ENCODE results near the gene IREB2. TPM values are rescaled to one million over a fixed set of nuclear protein-coding genes. Genes with fewer than 3 reads are reported as not detected.

IREB2 gene
- total RNA-seq, 4 donors from 2014 or later: 17.2 to 35.3 (median 25.1) TPM

- Histone ChIP-seq H3K27me3 (peaks cover 0 to 12% (median 0%) of the 10 kb centered on the region in 4 donors), H3K27ac (no peak overlapping the region)
- DNase-seq: no peak
These were observed 17.8 kb upstream of the IREB2 start for GRCh38 chr15:78420220-78420619.

DNA sequence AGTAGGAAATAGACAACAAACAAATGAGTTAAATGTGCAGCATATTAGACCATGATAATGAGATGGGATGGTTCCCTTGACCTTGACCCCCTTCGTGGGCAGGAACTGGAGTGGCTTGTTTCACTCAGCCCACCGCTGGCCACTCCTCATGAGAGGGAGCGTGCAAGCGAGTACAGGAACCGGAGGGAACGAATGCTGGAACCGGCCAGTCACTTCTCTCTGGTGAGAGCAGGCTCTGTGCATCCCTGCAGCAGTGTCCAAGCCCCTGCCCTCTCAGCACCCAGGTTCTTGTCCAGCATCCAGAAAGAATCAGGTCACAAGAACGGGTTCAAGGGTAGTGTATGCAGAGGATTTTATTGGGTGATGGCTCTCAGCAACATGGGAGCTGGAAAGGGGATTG lies 17.2 kb upstream of the IREB2 start:
- TF ChIP-seq POLR2A (IDR thresholded peaks at IDR 0.05): no peak
- no peak for DNase-seq
- Histone ChIP-seq H3K9me3 (no peaks in the 10 kb centered on the region), H3K4me1 (no peaks in the 10 kb centered on the region), H3K36me3 (no peaks in the 10 kb centered on the region), H3K27me3 (peaks cover 0 to 15% (median 0%) of the 10 kb centered on the region in 4 donors), H3K4me3 (no peak overlapping the region), H3K27ac (no peak overlapping the region)
- WGBS, 2 donors: 50 to 66% methylated on average over 2 to 7 of the region's 8 CpGs
- intact Hi-C loops (cut with DNase I): no loop called here

More at GRCh38 chr15:78420220-78420619, 17.8 kb upstream of the IREB2 start:
- 72 to 78% methylated on average over 3 to 4 of the region's 4 CpGs for whole genome bisulfite sequencing, 2 donors
- Histone ChIP-seq H3K4me3 (no peak overlapping the region), H3K4me1 (no peaks in the 10 kb centered on the region), H3K36me3 (no peaks in the 10 kb centered on the region), H3K9me3 (no peaks in the 10 kb centered on the region)
- TF ChIP-seq CTCF (IDR thresholded peaks at IDR 0.05): no peak
- no peak for TF ChIP-seq POLR2A (IDR thresholded peaks at IDR 0.05)
- intact Hi-C loops (cut with DNase I): no loop called here

DNA sequence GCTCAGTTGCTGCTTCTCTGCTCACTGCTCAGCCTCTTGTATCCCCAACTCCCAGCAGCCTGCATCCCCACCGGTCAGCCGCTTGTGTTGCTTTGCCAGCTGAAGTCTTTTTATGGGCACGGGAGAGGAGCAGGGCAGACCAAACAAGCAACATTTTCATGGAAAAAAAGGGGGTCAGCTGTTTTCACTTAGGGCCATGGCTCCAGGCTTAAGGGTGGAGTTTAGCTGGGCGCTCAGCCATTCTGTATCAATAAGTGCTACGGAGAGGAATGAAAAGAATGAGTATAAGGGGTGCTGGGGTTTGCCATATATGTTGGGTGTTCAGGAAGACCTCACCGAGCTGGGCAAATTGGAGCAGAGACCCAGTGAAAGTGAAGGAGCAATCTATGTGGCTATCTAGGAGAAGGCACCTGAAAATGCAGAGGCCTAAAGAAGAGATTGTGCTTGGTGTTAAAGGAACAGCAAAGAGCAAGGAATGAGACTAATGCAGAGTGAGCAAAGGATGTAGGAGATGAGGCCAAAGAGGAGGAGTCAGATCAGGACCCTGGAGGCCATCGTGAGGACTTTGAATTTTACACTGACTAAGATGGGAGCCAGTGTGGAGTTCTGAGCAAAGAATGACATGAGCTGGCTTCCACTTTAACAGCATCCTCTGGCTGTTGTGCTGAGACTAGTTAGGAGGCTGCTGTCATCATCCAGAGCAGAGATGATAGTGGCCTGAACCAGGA lies 16.6 kb upstream of the IREB2 start:
- H3K27ac ChIP-seq: no peak overlapping the region
- H3K36me3 ChIP-seq: no peaks in the 10 kb centered on the region
- intact Hi-C loops (cut with DNase I): no loop called here
- H3K4me3 ChIP-seq: no peak overlapping the region
- TF ChIP-seq POLR2A (IDR thresholded peaks at IDR 0.05) (no peak), CTCF (IDR thresholded peaks at IDR 0.05) (no peak)
- 54 to 55% methylated on average over 4 to 6 of the region's 7 CpGs for WGBS, 2 donors
- no peak for DNase-seq
- H3K27me3 ChIP-seq: peaks cover 0 to 22% (median 0%) of the 10 kb centered on the region in 4 donors
- no peaks in the 10 kb centered on the region for H3K4me1 ChIP-seq
- no peaks in the 10 kb centered on the region for H3K9me3 ChIP-seq

DNA sequence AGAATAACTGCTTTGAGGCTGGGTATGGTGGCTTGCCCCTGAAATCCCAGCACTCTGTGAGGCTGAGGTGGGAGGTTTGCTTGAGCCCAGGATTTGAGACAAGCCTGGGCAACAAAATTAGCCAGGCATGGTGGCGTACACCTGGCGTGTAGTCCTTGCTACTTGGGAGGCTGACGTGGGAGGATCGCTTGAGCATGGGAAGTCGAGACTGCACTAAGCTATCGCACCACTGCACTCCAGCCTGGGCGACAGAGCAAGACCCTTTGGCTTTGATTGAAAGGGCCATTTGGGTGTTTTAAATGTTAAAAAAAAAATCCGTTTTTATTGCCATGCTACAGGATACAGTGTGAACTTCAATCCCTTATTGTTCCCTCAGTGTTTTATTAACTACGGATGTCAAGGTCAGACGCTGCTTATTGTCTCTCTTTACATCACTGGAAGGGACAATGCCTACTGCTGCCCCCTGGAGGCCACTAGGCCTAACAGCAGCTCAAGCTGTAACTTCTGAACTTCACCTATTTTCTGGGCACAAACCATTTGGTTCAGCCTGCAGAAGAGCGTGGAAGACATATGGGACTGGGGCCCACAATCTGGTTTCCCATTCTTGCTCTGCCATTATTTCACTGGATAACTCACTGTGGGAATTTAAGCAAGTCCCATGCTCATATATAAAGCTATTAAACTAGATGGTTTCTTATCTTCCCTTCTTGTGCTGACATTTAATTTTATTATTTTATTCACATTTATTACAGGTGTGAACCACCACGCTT lies 15.3 kb upstream of the IREB2 start:
- TF ChIP-seq CTCF (IDR thresholded peaks at IDR 0.05) (peak; percentile 54 to 90 (median 80)), POLR2A (IDR thresholded peaks at IDR 0.05) (no peak)
- 44 to 53% methylated on average over 12 of the region's 12 CpGs for WGBS, 2 donors
- no peaks in the 10 kb centered on the region for H3K9me3 ChIP-seq
- peaks cover 0 to 31% (median 0%) of the 10 kb centered on the region in 4 donors for H3K27me3 ChIP-seq
- H3K27ac ChIP-seq: no peak overlapping the region
- H3K4me3 ChIP-seq: no peak overlapping the region
- no peaks in the 10 kb centered on the region for H3K36me3 ChIP-seq
- intact Hi-C loops (cut with DNase I): no loop called here
- no peak for DNase-seq
- H3K4me1 ChIP-seq: no peaks in the 10 kb centered on the region

DNA sequence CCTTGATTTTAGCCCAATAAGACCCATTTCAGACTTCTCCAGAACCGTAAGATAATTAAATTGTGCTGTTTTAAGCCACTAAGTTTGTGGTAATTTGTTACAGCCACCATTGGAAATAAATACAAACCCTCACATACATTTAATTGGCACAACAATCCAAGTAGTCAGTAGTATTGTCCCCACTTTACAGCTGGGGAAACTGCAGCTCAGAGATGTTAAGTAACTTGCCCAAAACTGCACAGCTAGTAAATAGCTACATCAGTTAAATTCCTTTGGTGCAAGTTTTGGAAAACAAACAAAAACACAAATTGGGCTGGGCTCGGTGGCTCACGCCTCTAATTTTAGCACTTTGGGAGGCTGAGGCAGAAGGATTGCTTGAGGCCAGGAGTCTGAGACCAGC lies 13.3 kb upstream of the IREB2 start:
- H3K27me3 ChIP-seq: peaks cover 0 to 47% (median 0%) of the 10 kb centered on the region in 4 donors
- no peaks in the 10 kb centered on the region for H3K9me3 ChIP-seq
- H3K4me3 ChIP-seq: no peak overlapping the region
- no peaks in the 10 kb centered on the region for H3K36me3 ChIP-seq
- no peak for DNase-seq
- H3K4me1 ChIP-seq: no peaks in the 10 kb centered on the region
- H3K27ac ChIP-seq: no peak overlapping the region
- intact Hi-C loops (cut with DNase I): no loop called here
- TF ChIP-seq CTCF (IDR thresholded peaks at IDR 0.05) (no peak), POLR2A (IDR thresholded peaks at IDR 0.05) (no peak)
- WGBS, 2 donors: 58 to 73% methylated on average over 3 of the region's 3 CpGs
